PFSK-1 (cell line): ENCODE results near the gene MYBPC1.

ENCODE experiments used
- FOXP2 ChIP-seq: optimal IDR thresholded peaks from 2 replicates; pipeline ENCODE3; 2011; ENCODE audit warnings: borderline replicate concordance, control low read depth, inconsistent platforms; ENCODE audit not compliant: insufficient read depth; ENCODE audit errors: extremely low read length, extremely low read depth
- POLR2AphosphoS5 ChIP-seq: IDR thresholded peaks from 2 replicates; pipeline ENCODE4 v1.6.1; 2012; ENCODE audit warnings: low read depth, mild to moderate bottlenecking, control low read depth, low read length, moderate library complexity
- SIN3A ChIP-seq: IDR thresholded peaks from 2 replicates; pipeline ENCODE4 v1.6.1; 2012; ENCODE audit warnings: mild to moderate bottlenecking, low read length, moderate library complexity, borderline replicate concordance; ENCODE audit not compliant: insufficient read depth
- TAF1 ChIP-seq: IDR thresholded peaks from 2 replicates; pipeline ENCODE4 v1.6.1; 2012; ENCODE audit warnings: low read length, control low read depth, borderline replicate concordance; ENCODE audit not compliant: insufficient read depth
- TF ChIP-seq, protein P1 (sequence below), 2 experiments: IDR thresholded peaks; 2 replicates each; pipeline versions ENCODE4 v1.6.1 to v1.8.0; 2011 to 2012; ENCODE audit warnings: low read depth in 2 of 2, low read length in 2 of 2, control low read depth in 1 of 2, inconsistent platforms in 1 of 2, mild to moderate bottlenecking in 1 of 2, moderate library complexity in 1 of 2; ENCODE audit not compliant: insufficient read depth in 1 of 2

MYBPC1 gene

DNA sequence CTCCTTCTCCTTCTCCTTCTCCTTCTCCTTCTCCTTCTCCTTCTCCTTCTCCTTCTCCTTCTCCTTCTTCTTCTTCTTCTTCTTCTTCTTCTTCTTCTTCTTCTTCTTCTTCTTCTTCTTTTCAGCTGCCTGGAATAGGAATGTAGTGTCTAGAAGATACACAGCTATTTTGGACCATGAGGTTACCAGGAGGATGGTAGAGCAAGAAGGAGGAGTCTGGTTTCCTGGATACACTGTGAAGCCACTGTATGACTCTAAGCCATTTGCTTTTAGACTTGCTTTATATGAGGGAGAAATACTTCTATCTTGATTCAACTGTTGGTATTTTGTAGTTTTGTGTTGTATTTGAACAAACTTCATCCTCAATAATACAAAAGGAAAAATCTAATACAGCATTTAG lies 3.0 kb upstream of the MYBPC1 start:
- no peak for TF ChIP-seq SIN3A
- TF ChIP-seq POLR2AphosphoS5: no peak
- TF ChIP-seq FOXP2: no peak
- TF ChIP-seq TAF1: no peak
- TF ChIP-seq, protein P1, sequence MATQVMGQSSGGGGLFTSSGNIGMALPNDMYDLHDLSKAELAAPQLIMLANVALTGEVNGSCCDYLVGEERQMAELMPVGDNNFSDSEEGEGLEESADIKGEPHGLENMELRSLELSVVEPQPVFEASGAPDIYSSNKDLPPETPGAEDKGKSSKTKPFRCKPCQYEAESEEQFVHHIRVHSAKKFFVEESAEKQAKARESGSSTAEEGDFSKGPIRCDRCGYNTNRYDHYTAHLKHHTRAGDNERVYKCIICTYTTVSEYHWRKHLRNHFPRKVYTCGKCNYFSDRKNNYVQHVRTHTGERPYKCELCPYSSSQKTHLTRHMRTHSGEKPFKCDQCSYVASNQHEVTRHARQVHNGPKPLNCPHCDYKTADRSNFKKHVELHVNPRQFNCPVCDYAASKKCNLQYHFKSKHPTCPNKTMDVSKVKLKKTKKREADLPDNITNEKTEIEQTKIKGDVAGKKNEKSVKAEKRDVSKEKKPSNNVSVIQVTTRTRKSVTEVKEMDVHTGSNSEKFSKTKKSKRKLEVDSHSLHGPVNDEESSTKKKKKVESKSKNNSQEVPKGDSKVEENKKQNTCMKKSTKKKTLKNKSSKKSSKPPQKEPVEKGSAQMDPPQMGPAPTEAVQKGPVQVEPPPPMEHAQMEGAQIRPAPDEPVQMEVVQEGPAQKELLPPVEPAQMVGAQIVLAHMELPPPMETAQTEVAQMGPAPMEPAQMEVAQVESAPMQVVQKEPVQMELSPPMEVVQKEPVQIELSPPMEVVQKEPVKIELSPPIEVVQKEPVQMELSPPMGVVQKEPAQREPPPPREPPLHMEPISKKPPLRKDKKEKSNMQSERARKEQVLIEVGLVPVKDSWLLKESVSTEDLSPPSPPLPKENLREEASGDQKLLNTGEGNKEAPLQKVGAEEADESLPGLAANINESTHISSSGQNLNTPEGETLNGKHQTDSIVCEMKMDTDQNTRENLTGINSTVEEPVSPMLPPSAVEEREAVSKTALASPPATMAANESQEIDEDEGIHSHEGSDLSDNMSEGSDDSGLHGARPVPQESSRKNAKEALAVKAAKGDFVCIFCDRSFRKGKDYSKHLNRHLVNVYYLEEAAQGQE (IDR thresholded peaks at IDR 0.05; ENCODE audit: insufficient read depth in 1 of 2, low read depth in 2 of 2, low read length in 2 of 2): no peak

GRCh38 chr12:101592448-101592847 lies 2.3 kb upstream of the MYBPC1 start:
- no peak for TF ChIP-seq SIN3A
- TF ChIP-seq FOXP2: no peak
- no peak for TF ChIP-seq POLR2AphosphoS5
- TF ChIP-seq TAF1: no peak
- TF ChIP-seq, protein P1 (IDR thresholded peaks at IDR 0.05; ENCODE audit: insufficient read depth in 1 of 2, low read depth in 2 of 2, low read length in 2 of 2): no peak

DNA sequence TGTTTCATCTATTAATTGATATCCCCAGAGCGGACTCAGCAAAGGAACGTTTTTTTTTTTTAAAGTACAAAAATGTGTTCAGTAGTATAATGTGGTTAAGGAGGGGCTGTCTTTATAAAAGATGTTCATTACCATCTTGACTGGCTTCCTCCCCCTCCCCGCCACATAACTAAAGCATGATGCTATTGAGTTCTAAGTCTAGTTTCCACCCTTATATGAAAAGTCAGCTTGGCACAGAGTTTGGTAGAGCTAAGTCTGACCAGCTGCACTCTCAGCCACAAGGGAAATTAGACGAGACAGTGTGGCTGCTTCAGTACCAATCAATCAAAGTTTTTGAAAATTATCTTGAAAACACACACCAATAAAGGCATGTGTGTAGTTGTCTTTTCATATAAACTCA lies 1.9 kb upstream of the MYBPC1 start:
- TF ChIP-seq POLR2AphosphoS5 (no peak), TAF1 (no peak), FOXP2 (no peak), SIN3A (no peak)
- TF ChIP-seq, protein P1 (IDR thresholded peaks at IDR 0.05; ENCODE audit: insufficient read depth in 1 of 2, low read depth in 2 of 2, low read length in 2 of 2): no peak

- TF ChIP-seq POLR2AphosphoS5 (no peak), FOXP2 (no peak), TAF1 (no peak), SIN3A (no peak)
- TF ChIP-seq, protein P1 (IDR thresholded peaks at IDR 0.05; ENCODE audit: insufficient read depth in 1 of 2, low read depth in 2 of 2, low read length in 2 of 2): no peak
These were observed 1.4 kb downstream of the MYBPC1 start for GRCh38 chr12:101596172-101596571.

DNA sequence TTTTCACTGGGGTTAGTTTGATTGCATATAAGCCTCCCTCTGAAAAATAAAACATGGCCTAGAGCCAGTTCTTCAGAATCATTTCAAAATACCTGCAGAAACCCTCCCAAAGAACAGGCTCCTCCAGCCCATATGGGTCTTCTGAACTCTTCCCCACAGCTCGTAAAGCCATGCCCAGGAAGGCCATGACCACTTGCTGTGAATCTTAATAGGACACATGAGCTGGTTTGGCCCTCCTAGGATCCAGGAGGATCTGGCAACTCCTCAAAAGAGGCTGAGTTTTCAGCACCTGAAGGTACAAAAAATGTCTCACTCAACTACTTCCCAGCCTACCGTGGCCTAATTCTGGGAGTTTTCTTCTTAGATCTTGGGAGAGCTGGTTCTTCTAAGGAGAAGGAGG lies 2.4 kb downstream of the MYBPC1 start:
- TF ChIP-seq, protein P1 (IDR thresholded peaks at IDR 0.05; ENCODE audit: insufficient read depth in 1 of 2, low read depth in 2 of 2, low read length in 2 of 2): no peak
